Cerebellar nuclear complex (tissue), 1 donor: Measurements from ENCODE around the gene EIF4EBP3.
A peak's percentile ranks its signal among the peaks of the same experiment; 100 is the strongest.

Source experiments
- DNase-seq, 2 experiments: peaks; one replicate each; lab custom pipeline; 2025; lab: John Stamatoyannopoulos, UW

Gene EIF4EBP3

DNA sequence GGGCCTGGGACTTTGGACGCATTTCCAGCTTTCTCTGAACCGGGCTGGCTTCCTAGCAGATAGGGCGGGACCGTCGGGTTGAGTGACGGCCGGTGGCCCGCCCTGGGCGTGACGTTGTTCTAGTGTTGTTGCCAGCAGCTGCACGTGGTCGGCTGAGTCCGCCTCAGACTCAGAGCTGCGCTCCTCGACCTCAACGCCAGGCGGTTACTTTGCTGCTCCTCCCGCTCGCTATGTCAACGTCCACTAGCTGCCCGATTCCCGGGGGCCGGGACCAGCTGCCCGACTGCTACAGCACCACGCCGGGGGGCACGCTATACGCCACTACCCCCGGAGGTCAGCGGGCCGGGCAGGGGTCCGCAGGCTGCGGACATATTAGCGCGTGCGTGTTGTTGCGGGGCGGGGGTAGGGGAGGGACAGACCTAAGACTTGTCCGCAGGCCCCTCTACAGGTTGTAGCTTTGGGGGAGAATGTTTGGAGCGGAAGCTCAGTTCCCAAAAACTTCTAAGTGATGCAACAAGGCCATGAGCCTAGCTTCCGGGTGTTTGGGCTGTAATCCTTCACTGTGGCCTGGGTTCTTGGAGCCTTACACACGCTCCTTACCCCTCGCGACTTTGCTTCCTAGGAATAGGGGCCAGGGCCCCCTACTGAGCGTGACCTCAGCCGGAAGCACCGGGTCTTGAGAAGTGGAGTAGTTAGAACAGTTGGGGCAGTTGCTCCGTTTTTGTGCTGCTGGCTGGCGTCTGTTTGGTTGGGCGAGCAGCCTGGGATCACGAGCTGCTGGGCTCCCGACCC is at the start of gene EIF4EBP3:
EIF4EBP3 (plus strand) TSS at position 155 of the 792 bp plus-strand sequence; CDS start at position 231, 76 bp downstream.
- DNase-seq: peak; percentile 39 to 87

DNA sequence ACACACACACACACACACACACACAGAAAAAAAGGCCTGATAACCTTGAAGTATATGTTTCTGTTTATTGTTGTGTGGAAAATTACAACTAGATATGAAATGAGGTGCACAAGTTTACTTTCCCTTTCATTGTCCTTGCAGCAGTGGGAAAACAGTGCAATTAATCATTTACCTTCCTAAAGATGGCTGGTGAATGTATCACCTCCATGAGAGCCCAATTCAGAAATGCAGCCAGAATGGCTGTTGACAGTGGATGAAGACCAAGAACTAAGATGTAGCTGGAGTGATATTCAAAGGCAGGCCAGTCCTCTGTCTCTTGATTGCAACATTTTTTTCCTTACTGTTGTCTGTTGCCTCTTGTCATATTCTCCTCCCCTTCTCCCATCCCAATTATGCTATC is 49.6 kb upstream of the EIF4EBP3 start:
- no peak for DNase-seq

DNA sequence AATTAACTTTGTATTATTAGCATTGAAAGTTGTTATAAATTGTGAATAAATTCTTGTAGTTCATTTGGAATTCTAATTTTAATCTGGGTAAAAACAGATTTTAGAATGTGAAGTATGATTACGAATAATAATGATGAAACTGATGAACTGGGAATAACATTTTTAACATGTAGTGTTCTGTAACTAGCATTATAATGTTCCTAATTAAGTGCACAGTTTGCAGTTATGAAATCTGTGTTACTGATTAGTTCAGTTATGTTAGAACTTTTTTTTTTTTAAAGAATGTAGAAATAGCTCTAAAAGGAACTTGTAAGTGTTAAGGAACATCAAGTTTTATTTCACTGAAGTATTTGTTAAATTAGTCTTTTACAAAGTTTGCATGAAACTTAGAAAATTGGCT is 48.9 kb upstream of the EIF4EBP3 start:
- DNase-seq: no peak

DNA sequence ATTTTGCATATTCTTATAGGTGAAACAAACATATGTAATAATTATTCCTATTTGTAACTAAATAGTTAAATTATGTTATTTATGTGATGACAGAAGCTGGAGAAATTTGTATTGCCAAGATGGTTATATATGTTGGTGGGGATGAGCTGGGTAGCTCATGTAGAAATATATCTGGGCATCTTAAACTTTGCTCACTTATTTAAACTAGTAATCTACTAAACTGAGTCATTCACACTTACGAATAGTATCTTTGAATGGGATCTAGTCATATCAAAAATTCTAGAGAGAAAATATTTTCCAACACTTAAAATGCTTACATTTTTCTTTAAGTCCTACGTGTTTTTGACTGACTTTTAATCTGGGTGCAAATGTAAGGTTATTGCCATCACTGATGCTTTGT is 44.6 kb upstream of the EIF4EBP3 start:
- DNase-seq: no peak

DNA sequence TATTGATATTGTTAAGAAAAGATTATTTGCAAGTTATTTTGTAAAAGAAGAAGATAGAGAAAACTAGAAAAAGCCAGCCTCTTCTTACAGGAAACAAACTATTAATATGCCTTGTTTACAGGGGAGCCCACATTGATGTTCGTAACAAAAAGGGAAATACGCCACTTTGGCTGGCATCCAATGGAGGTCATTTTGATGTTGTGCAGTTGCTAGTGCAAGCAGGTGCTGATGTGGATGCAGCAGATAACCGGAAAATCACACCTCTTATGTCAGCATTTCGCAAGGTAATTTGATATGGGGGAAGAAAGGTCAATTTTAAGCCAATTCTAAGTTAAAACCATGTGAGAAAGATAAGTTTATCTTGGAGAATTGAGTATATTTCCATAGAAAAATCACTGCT is 37.6 kb upstream of the EIF4EBP3 start:
- DNase-seq: no peak

DNA sequence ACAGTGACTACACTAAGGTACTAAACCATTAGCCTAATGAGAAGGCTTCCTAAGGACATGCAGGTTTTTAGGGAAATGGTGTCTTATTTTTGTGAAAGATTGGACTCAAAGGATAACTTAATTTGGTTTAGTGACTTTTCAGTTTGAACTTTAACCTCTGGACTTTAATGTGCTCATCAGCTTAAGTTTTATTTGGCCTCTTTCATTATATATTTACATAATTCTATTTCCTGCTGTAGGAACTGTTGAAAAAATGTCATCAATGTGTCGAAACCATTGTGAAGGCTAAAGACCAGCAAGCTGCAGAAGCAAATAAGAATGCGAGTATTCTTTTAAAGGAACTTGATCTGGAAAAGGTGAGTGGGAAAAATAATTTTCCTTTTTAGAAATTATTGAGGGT is 34.3 kb upstream of the EIF4EBP3 start:
- no peak for DNase-seq

DNA sequence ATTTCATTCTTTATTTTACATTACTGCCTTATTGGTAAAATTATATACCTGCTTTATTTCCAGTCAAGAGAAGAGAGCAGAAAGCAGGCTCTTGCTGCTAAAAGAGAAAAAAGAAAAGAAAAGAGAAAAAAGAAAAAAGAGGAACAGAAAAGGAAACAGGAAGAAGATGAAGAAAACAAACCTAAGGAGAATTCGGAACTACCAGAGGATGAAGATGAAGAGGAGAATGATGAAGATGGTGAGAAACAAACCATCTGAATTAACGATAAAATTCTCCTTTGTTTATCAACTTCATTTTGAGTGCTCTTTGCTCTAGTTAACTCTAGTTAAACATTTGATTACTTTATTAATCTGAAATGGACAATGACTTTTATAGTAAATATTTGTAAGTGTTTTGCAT is 23.5 kb upstream of the EIF4EBP3 start:
- no peak for DNase-seq

DNA sequence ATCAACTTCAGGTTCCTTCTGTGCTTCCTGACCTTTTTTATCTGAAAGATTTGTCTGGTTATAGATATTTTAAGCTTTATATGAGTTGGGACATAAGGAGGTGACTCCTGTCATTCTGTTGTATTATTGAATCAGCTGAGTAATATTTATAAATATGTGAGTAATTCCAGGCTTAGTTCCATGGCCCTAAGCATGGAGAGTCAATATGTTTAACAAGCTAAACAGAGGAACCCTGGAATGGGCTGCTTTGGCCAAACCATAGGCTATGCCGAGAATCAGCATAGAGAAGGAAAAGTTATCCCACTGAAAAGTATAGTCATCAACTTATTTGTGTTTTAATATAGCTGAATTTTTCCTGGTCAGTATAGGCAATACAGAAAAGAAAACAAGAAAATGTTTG is 7.2 kb upstream of the EIF4EBP3 start:
- DNase-seq: no peak

DNA sequence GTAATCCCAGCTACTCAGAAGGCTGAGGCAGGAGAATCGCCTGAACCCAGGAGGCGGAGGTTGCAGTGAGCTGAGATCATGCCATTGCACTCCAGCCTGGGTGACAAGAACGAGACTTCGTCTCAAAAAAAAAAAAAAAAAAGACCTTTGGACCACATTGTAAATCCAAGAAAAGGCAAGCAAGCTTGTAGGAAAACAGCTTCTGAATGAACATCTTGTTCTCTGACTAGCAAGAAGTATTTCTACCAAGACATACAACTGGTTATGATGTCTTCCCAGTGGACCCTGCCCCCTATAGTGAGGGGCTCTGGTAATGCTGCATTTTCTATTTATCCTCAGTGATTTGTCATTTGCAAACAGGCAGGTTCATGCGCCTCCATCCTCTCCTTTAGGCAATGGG is 4.5 kb upstream of the EIF4EBP3 start:
- DNase-seq: no peak

DNA sequence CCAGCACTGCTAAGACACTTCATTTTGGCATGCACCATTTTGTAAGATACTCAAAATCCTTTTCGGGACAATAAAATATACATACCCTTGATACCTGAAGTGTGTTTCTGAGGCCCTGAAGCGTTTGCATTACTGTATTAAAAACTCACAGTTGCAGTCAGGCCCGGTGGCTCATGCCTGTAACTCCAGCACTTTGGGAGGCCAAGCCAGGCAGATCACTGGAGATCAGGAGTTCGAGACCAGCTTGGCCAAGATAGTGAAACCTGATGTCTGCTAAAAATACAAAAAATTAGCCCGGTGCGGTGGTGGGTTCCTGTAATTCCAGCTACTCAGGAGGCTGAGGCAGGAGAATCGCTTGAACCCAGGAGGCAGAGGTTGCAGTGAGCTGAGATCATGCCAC is 2.5 kb upstream of the EIF4EBP3 start:
- DNase-seq: no peak

DNA sequence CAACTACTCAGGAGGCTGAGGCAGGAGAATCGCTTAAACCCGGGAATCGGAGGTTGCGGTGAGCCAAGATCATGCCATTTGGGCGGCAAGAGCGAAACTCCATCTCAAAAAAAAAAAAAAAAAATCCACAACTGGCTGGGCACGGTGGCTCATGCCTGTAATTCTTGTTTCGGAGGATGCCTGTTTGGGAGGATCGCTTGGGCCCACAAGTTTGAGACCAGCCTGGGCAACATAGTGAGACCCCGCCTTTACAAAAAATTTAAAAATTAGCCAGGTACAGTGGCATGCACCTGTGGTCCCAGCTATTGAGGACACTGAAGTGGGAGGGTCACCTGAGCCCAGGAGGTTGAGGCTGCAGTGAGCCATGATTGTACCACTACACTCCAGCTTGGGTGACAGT is 1.9 kb upstream of the EIF4EBP3 start:
- DNase-seq: no peak

DNA sequence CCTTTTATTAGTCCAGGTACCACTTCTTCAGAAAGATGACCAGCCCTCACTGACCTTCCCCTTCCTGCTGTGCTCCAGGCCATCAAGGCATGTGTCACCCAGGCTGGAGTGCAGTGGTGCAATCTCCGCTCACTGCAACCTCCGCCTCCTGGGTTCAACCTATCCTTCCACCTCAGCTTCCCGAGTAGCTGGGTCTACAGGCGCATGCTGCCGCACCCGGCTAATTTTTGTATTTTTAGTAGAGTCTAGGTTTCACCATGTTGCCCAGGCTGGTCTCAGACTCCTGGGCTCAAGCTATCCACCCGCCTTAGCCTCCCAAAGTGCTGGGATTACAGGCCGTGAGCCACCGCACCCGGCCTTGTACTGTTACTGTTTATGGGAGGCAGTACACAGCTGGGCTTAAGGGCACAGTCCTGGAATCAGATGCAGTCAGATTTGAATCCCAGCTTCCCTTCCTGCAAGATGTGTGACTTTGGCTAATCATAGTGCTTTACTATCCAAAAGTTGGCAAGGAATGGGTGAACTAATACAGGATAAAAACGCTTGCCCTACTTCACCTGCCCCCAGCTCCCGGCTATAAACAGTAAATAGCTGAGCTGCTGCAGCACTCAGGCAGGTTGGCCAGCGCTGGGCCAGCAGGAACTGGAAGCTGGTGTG is 483 bp upstream of the EIF4EBP3 start:
- DNase-seq: no peak

DNA sequence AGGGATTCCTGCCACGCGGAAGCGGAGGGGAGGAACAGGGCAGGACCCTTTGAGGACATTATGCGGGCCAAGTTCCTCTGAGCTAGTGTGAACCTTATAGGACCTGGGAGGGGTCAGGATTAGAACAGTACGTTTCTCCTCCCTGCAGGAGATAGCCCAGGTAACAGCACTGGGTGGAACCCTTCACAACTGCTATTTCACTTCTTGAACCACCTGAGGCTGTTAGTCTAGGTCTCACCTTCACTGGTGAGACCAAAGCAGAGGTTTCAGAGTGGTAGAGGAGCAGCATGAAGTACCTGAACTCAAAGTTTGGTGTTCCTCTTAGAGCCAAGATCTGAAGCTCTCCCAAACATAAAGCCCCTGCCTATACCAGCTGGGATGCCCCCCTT is 832 bp downstream of the EIF4EBP3 start:
- DNase-seq: no peak

DNA sequence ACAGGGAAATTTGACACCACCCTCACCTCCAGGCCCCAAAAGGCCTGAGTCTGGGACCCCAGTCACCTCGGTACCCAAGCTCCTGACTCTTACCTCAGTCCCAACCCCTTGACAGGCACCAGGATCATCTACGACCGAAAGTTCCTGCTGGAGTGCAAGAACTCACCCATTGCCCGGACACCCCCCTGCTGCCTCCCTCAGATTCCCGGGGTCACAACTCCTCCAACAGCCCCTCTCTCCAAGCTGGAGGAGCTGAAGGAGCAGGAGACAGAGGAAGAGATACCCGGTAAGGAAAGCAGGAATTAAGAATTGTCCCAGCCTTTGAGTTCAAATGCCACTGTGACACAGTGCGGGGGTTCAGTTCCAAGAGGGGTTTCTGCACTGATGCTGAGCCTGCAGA is 1.3 kb downstream of the EIF4EBP3 start:
- DNase-seq: no peak

DNA sequence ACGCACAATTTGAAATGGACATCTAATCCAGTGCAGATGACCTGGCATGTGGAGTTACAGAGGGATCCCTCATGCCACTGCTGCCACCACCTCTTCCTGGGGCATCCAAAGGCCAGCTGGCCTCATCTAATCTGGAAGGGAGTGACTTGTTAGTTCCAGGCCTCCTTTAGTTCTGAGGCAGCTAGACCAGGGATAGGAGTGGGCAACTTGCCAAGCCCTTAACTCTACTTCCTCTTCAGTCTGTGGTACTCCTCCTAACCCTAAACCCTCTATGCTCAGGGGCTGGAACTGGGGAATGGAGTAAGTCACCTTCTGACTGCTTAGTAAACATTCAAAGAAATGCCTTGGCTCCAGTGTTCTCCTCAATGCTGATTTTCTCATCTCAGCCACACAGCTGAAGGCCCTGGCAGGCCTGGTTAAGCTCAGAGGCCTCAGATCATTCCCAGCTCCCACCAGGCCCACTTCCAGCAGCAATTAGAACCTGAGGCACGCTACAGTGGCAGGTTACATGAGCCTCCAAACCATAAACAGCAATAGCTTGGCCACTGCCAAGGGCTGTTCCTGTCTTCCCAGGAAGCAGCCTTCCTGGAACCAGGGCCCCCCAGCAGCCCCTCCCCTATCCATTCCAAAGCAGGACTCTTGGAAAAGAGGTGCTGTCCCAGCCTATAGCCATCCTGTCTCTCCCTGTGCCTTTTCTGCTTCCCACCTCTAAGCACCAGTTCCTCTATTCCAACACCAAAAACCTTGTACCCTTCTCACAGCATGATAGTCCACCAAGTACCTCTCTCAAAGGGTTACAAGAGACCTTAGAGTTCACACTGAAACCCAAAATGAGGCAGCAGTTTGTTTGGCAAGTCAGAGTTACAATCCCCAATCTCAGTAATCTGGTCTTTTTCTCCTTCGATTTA is 2.0 kb downstream of the EIF4EBP3 start:
- DNase-seq: no peak

DNA sequence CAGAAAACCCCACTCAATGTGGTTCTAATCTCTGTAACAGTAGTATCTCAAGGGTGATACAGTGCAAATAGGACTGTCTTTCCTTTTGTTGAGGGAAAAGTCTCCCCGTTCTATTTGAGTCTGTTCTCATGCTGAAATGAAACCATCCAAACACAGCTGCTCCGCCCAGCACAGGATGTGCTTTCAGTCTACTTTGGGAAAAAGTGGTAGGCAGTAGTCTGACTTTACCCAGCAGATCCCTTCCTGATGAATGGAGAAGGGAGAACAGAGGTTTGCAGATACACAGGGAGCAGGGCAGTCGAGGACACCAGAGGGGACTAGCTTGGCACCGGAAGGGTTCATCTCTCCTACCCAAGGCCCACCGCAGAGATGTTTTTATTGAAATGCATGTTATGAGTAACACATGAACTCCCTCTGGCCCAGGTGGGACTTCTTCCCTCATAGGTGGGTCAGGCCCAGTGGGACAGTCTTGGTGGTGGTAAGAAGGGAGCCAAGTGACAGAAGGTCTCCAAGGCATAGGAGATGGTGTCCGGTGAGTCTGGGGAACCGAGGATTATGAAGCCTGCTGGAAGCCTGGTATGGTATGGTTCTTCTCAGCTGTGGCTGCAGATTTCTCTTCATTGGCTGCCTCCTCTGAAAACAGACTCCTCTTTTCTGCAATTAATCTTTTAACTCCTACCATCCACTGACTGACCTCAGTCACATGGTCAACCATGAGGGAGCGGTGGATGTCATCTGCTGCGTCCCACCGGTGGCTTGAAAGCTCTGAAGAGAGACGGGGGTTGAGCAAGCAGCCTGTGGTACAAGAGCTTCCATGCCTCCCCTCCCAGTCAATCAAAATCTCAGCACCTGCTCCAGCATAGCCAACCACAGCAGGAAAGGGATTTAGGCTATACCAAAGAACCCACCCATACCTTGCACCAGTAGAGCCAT is 3.0 kb downstream of the EIF4EBP3 start:
- no peak for DNase-seq

DNA sequence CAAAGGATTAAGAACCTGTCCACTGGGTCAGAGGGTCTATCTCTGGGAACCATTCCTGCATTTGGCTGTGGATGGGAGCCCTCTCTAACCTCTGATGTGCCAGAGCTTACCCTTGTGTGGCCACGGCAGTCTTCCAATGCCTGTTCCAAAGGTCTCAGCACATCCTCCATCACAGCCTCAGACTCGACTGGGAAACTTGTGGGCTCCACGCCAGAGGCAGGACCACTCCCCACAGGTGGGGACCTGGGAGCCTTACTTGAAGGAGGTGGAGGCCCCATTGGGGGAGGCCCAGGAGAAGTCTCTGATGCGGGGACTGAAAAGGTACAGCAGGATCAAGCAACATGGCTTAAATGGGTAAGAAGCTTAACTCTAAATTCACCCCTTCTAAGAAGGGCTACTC is 4.4 kb downstream of the EIF4EBP3 start:
- no peak for DNase-seq

DNA sequence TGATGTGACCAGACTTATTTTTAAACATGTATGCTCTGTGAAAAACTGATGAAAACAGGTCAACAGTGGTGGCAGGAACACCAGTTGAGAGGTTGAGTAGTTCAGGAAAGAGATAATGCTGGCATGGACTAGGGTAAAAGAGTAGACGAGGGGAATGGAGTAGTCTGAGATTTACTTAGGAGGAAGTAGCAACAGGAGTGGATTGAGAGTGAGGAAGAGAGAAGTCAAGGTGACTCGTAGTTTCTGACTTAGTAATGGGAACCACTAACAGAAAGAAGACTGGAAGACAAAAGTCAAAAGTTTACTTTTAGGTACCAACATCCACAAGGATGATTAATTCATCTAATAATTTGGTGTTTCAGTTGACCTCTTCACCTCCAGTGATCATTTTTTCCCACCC is 6.2 kb downstream of the EIF4EBP3 start:
- DNase-seq: no peak

DNA sequence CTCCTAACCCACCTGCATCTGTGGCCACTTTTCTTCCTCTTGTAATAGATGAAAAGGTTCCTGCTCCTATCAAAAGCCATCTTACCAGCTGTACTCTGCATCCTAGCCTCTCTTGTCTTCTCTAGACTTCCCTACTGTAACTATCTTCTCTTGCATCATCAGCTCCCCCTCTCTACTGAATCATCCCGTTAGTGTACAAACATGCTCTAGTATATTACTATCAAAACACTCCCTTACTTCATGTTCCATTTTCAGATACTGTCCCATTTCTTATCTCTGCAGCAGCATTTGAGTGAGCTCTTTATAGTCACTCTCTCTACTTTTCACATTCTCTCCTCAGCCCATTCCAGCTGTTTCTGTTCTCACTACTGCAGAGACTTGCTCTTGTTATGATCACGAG is 7.0 kb downstream of the EIF4EBP3 start:
- DNase-seq: no peak

DNA sequence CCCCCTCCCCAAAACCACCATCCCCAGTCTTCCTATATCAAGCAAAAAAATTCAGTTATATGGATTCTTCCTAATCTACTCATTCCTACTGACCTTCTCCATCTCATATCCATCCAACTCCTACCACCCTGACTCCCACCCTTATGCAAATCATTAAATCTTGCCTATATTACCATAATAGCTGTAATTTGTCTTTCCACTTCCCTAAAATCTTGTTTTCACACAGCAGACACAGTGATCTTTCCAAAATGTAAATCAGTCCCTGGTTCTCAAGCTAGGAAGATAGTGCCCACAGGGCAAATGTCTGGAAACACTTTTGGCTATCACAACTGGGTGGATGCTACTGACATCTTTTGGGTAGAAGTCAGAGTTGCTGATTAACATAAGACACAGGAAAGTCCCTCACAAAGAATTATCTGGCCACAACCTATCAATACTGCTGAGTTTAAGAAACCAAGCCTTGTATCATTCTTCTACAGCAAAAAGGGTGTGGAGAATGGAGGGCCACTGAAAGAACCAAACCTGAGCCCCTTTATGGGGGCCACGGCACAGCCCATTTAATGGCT is 8.4 kb downstream of the EIF4EBP3 start:
- no peak for DNase-seq

DNA sequence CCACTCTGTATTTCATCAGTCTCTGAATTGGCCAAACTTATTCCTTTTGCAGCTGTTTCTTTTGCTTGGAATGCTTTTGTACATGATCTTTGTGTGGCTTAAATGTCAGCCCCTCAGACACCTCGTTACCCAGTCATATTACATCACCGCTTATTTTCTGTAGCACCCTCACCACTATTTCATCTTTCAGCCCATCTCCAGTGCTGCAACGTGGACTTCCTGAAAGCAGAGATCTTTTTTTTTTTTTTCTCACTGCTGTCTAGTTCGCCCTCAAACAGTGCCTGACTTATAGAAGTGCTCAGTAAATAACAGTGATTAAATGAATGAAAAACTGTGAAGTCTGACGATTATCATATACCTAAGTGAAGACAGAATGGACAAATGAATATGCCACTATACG is 9.0 kb downstream of the EIF4EBP3 start:
- DNase-seq: no peak
